Brain microvascular endothelial cell (primary cell): Measurements from ENCODE around the gene SNED1.

ENCODE experiments used
- DNase-seq: peaks from one replicate; pipeline ENCODE4 v3.0.0-alpha.2; 2020
- H3K27ac ChIP-seq: fragments of 250-450 bp; sonication (Bioruptor Pico); 2 replicates; pipeline ENCODE4 v1.5.1; 2020; ENCODE audit warnings: mild to moderate bottlenecking, moderate library complexity
- H3K27me3 ChIP-seq: fragments of 250-450 bp; sonication (Bioruptor Pico); replicated peaks from 2 replicates; pipeline ENCODE4 v1.5.1; 2020; ENCODE audit warnings: mild to moderate bottlenecking
- H3K36me3 ChIP-seq: fragments of 250-450 bp; sonication (Bioruptor Pico); replicated peaks from 2 replicates; pipeline ENCODE4 v1.5.1; 2020; ENCODE audit warnings: mild to moderate bottlenecking
- H3K4me3 ChIP-seq: 2 replicates; pipeline ENCODE4 v1.5.1; 2011; ENCODE audit warnings: low read depth, mild to moderate bottlenecking, control low read depth, low read length, moderate library complexity
- in situ Hi-C: cut with HindIII; loops from 2 replicates; pipeline ENCODE4 v1.10.0; 2017; ENCODE audit warnings: low sequenced_read_pairs, low pct_ligation_motif_present
- TF ChIP-seq, protein P1 (sequence below): IDR thresholded peaks from 2 replicates; pipeline ENCODE4 v1.5.1; 2011; ENCODE audit warnings: low read depth, mild to moderate bottlenecking, moderate library complexity, low read length, control low read depth, inconsistent platforms; ENCODE audit errors: missing control alignments

Gene SNED1

DNA sequence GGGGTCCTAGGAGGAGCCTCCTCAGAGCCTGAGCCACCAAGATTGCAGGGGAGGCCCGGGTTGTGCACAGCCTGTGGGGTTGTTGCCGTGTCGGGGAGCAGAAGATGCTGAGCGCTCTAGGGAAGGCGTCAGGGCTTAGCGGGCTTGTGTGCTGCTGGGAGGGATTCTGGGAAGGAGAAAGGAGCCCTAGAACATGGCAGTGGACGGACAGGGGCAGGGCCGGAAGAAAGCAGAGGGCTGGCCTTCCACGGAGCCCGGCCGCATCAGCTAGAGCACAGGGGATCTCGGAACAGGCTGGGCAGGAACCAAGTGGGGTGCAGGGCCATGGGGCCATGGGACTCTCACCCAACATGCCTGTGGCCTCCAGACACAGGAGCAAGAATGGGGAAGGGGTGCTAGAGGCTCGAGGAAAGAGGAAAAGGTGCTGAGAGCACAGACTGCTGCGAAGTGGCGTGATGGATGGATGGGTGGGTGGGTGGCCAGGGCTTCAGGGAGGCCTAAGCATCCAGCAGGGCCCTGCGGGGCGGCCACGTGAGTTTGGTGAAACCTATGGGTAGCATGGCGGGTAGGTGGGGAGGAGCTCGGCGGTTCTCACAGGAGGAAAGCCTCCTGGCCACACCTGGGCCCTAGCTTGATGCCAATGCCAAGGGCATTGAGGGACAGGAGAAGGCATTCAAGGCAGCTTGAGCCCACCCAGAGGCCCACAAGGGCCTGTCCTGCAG lies 67.9 kb downstream of the SNED1 start:
- TF ChIP-seq, protein P1, sequence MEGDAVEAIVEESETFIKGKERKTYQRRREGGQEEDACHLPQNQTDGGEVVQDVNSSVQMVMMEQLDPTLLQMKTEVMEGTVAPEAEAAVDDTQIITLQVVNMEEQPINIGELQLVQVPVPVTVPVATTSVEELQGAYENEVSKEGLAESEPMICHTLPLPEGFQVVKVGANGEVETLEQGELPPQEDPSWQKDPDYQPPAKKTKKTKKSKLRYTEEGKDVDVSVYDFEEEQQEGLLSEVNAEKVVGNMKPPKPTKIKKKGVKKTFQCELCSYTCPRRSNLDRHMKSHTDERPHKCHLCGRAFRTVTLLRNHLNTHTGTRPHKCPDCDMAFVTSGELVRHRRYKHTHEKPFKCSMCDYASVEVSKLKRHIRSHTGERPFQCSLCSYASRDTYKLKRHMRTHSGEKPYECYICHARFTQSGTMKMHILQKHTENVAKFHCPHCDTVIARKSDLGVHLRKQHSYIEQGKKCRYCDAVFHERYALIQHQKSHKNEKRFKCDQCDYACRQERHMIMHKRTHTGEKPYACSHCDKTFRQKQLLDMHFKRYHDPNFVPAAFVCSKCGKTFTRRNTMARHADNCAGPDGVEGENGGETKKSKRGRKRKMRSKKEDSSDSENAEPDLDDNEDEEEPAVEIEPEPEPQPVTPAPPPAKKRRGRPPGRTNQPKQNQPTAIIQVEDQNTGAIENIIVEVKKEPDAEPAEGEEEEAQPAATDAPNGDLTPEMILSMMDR, result no peak
- DNase-seq, result no peak
- Histone ChIP-seq H3K27ac (no peak overlapping the region), H3K36me3 (no peaks in the 10 kb centered on the region), H3K4me3 (no peak overlapping the region), H3K27me3 (peaks cover 4% of the 10 kb centered on the region)
- in situ Hi-C loops, result no loop called here

DNA sequence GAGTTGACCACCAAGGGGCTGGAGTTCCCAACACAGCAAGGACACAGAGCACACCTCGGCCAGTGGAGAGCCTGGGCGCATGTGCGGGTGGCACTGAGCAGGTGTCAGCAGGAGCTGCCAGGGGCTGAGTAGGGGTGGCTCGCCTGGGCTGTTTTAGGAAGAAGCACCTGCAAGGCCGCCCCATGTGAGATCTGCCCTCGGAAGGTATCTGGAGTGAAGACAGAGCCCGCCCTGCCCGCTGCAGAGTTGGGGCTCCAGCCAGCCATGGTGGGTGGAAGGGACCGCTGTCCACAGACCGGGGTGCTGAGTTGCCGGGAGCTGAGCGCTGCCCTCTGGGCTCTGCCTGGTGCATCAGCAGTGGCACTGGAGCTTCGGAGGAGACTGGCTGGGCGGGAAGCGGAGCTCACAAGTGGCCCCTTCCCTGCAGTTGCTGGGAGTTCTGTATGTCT lies 68.5 kb downstream of the SNED1 start:
- Histone ChIP-seq H3K4me3 (no peak overlapping the region), H3K27ac (no peak overlapping the region), H3K27me3 (peaks cover 4% of the 10 kb centered on the region), H3K36me3 (no peaks in the 10 kb centered on the region)
- in situ Hi-C loops, result no loop called here
- no peak for DNase-seq
- TF ChIP-seq, protein P1, result peak; percentile 25

DNA sequence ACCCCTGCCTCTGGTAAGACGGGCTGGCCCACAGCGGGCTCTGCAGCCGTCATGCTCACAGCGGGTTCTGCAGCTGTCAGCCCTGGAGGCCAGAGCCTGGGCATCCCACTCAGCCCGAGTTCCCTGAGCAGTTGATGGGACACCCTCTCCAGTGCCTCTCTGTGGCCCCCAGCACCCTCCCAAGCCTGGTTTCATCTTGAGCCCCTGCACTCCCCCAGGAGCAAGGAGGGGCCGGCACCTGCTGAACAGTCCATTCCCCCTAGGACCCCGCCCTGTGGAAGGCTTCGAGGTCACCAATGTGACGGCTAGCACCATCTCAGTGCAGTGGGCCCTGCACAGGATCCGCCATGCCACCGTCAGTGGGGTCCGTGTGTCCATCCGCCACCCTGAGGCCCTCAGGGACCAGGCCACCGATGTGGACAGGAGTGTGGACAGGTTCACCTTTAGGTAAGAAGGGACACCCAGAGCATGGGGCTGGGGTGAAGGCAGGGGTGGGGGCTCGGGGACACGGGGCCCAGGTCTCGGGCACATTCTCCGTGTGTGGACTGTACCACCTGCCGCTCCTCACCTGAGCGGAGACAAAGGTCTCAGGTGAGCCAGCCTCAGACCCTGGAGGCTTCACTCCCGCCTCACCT lies 69.2 kb downstream of the SNED1 start:
- no peak for DNase-seq
- Histone ChIP-seq H3K27me3 (peaks cover under 1% of the 10 kb centered on the region), H3K36me3 (no peaks in the 10 kb centered on the region), H3K4me3 (no peak overlapping the region), H3K27ac (no peak overlapping the region)
- TF ChIP-seq, protein P1, result no peak
- in situ Hi-C loops, result no loop called here

DNA sequence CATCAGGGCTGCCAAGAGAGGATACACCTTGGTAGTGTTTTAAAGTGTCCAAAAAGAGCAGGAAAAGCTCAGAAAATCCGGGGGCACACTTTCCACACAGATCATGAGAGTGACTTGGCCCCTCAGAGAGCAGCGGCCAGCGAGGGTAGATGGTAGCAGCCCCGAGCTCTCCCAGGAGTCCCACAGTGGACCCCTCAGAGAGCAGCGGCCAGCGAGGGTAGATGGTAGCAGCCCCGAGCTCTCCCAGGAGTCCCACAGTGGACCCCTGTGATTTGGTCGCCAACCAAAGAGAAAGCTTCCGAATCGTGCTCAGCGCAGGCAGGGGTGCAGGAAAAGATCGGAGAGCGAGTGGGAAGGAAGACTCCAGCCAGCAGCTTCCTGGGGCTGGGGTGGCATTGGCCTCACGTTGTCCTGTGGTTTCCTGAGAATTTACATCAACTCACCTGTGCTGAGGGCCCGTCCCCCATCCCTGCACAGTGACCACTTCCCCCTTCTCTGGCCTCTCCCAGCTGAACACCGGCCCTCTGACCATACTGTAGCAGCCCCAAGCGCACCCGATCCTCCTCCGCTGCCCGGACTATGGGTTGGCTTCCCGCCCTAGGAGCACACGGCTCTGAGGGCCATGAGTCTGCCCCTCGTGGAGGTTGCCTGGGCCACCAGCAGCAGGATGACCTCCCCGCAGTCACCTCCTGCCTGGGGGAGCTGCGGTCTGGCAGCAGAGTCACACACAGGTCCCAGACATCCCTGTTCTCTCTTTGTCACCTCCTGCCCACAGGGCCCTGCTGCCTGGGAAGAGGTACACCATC lies 69.9 kb downstream of the SNED1 start:
- no peaks in the 10 kb centered on the region for H3K36me3 ChIP-seq
- in situ Hi-C loops, result no loop called here
- no peaks in the 10 kb centered on the region for H3K27me3 ChIP-seq
- H3K27ac ChIP-seq, result no peak overlapping the region
- H3K4me3 ChIP-seq, result no peak overlapping the region
- DNase-seq, result no peak
- TF ChIP-seq, protein P1, result no peak

DNA sequence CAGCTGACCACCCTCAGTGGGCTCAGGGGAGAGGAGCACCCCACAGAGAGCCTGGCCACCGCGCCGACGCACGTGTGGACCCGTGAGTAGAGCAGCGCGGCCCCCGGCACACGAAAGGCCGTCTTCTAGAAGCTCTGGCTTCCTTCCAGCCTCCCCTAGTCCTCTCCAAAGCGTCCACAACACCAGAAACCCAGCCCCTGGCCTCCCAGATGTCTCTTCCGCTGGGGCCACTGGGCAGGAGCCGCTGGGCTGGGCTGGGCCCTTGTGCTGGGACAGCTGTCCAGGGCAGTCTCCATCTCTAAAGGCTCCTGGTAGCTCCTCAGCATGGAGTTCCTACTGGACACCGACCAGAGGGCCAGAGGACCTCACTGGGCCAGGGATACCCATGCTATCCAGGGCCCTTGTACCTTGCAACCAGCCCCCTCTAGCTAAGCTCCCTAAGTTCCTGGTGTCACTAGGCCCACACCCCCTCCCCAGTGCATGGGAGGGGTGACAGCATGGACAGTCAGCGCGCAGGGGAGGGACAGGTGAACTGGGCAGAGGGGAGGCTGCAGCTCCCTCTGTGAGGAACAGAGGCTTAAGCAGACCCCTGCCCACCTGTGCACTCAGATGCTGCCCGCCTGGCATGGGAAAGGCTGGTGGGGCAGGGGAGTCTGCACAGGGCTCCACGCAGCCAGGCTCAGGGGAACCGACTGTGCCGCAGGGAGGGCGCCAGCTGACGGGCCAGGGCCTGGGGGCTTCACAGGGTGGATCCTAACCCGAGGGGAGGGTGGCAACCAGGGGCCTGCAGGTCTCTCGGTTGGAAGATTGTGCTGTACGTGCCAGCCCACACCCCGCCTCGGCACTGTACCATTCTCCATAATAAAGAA lies 70.8 kb downstream of the SNED1 start:
- no peak for DNase-seq
- no peak overlapping the region for H3K4me3 ChIP-seq
- H3K27me3 ChIP-seq, result no peaks in the 10 kb centered on the region
- TF ChIP-seq, protein P1, result no peak
- in situ Hi-C loops, result no loop called here
- H3K27ac ChIP-seq, result no peak overlapping the region
- no peaks in the 10 kb centered on the region for H3K36me3 ChIP-seq
